GM12878 (cell line): Measurements from ENCODE around the gene CSTPP1. TPM values are rescaled to one million over a fixed set of nuclear protein-coding genes. Genes with fewer than 3 reads are reported as not detected.

Experiments
- ATAC-seq: fragments of 200-7000 bp; cut with Tn5 transposase; 3 replicates; pipeline ENCODE4 v1.9.1; 2020; ENCODE audit warnings: mild to moderate bottlenecking, moderate library complexity
- BruUV-seq: library from RNA; stranded (reverse); fragments of 400-500 nt; replicated peaks from 2 replicates; lab custom pipeline; 2021; lab: Mats Ljungman, UMichigan
- CTCF ChIA-PET: fragments of 300-600 bp; sonication (Branson Sonifier 250); formaldehyde crosslinking; extraction: SDS; loops from one replicate; lab custom pipeline; 2021; ENCODE audit warnings: inconsistent platforms; lab: Yijun Ruan, JAX
- POLR2A ChIA-PET: fragments of 350-600 bp; formaldehyde crosslinking; extraction: SDS; loops from one replicate; lab custom pipeline; 2021; ENCODE audit warnings: inconsistent platforms; lab: Charles Lee
- RAD21 ChIA-PET: fragments of 300-600 bp; sonication (Branson Sonifier 250); formaldehyde crosslinking; loops from one replicate; lab custom pipeline; 2023; ENCODE audit warnings: antibody characterized with exemption; ENCODE audit not compliant: unreplicated experiment; lab: Charles Lee
- SMC1A ChIA-PET: fragments of 300-600 bp; sonication (Branson Sonifier 250); formaldehyde crosslinking; loops from one replicate; lab custom pipeline; 2023; ENCODE audit not compliant: unreplicated experiment, uncharacterized antibody; lab: Charles Lee
- DNase-seq: peaks from one replicate; pipeline ENCODE4 v3.0.0-alpha.2; 2011; ENCODE audit warnings: low read depth, low spot score
- FAIRE-seq: peaks from 3 replicates; lab custom pipeline; 2011; peaks lifted over from hg19 to GRCh38; lab: Jason Lieb, UNC
- H2AFZ ChIP-seq: 2 replicates; pipeline ENCODE4 v1.6.0; 2011; ENCODE audit warnings: low read depth, low read length, control low read depth; ENCODE audit not compliant: control insufficient read depth
- H3K27ac ChIP-seq: 2 replicates; pipeline ENCODE4 v1.5.1; 2011; ENCODE audit warnings: control low read depth; ENCODE audit not compliant: control insufficient read depth, insufficient read depth
- H3K27me3 ChIP-seq, 2 experiments: replicated peaks in 1 of 2; 2 replicates each; pipeline versions ENCODE4 v1.6.0 to v1.6.1; 2011; ENCODE audit warnings: low read length in 1 of 2; ENCODE audit not compliant: control insufficient read depth in 2 of 2, insufficient read depth in 2 of 2
- H3K36me3 ChIP-seq, 2 experiments: 2 replicates each; pipeline ENCODE4 v1.5.1; 2011; ENCODE audit warnings: low read length in 1 of 2; ENCODE audit not compliant: control insufficient read depth in 2 of 2, insufficient read depth in 2 of 2
- H3K4me1 ChIP-seq: 2 replicates; pipeline ENCODE4 v1.6.1; 2011; ENCODE audit warnings: mild to moderate bottlenecking, low read length, moderate library complexity, mixed read lengths; ENCODE audit not compliant: control insufficient read depth, insufficient read depth
- H3K4me2 ChIP-seq: 2 replicates; pipeline ENCODE4 v1.6.0; 2011; ENCODE audit warnings: control low read depth; ENCODE audit not compliant: control insufficient read depth, insufficient read depth
- H3K4me3 ChIP-seq: fragments of 200-600 bp; sonication (generic); 2 replicates; pipeline ENCODE4 v1.5.1; 2016
- H3K79me2 ChIP-seq: 2 replicates; pipeline ENCODE4 v1.6.0; 2011; ENCODE audit warnings: low read length; ENCODE audit not compliant: control insufficient read depth, insufficient read depth
- H3K9ac ChIP-seq: 2 replicates; pipeline ENCODE4 v1.8.0; 2011; ENCODE audit warnings: low read length, control low read depth, mixed read lengths; ENCODE audit not compliant: control insufficient read depth, insufficient read depth
- H3K9me3 ChIP-seq: replicated peaks from 3 replicates; pipeline ENCODE4 v1.5.1; 2011; ENCODE audit warnings: mild to moderate bottlenecking, low read length; ENCODE audit not compliant: control insufficient read depth, insufficient read depth
- H4K20me1 ChIP-seq: 2 replicates; pipeline ENCODE4 v1.6.0; 2011; ENCODE audit not compliant: control insufficient read depth, insufficient read depth
- BCL11A ChIP-seq: IDR thresholded peaks from 2 replicates; pipeline ENCODE4 v1.6.1; 2011; ENCODE audit warnings: low read depth, low read length
- CHD4 ChIP-seq: fragments of 200-600 bp; sonication (generic); IDR thresholded peaks from 2 replicates; pipeline ENCODE4 v1.6.1; 2016; ENCODE audit warnings: mild to moderate bottlenecking
- EP300 ChIP-seq, 2 experiments: fragments of 150-350 bp in 1 of 2; IDR thresholded peaks; 2 replicates each; pipeline ENCODE4 v1.6.1; 2011 to 2012; ENCODE audit warnings: low read depth in 2 of 2, low read length in 2 of 2, borderline replicate concordance in 1 of 2, improper control_type of control experiment in 1 of 2, inconsistent platforms in 1 of 2; ENCODE audit not compliant: control insufficient read depth in 1 of 2
- JUND ChIP-seq: IDR thresholded peaks from 2 replicates; pipeline ENCODE4 v1.6.1; 2012; ENCODE audit warnings: low read depth, mild to moderate bottlenecking, low read length, improper control_type of control experiment, moderate library complexity
- PML ChIP-seq: IDR thresholded peaks from 2 replicates; pipeline ENCODE4 v1.6.1; 2012; ENCODE audit warnings: low read length, inconsistent platforms
- RAD21 ChIP-seq: IDR thresholded peaks from 2 replicates; pipeline ENCODE4 v1.6.1; 2011; ENCODE audit warnings: mild to moderate bottlenecking, low read depth, low read length, moderate library complexity; ENCODE audit not compliant: insufficient read depth
- REST ChIP-seq: IDR thresholded peaks from 2 replicates; pipeline ENCODE4 v1.6.1; 2012; ENCODE audit warnings: mild to moderate bottlenecking, low read depth, low read length
- TARDBP ChIP-seq: IDR thresholded peaks from 2 replicates; pipeline ENCODE4 v1.6.1; 2016; ENCODE audit warnings: borderline replicate concordance
- TCF12 ChIP-seq: IDR thresholded peaks from 2 replicates; pipeline ENCODE4 v1.6.1; 2011; ENCODE audit warnings: low read depth, mild to moderate bottlenecking, low read length
- WGBS: methylation state at CpG from one replicate; pipeline ENCODE4 v1.1.6; 2016; ENCODE audit warnings: low lambda C conversion rate; ENCODE audit not compliant: insufficient replicate concordance, insufficient coverage; ENCODE audit errors: missing lambda C conversion rate; 5-methylcytosine and 5-hydroxymethylcytosine counted together
- in situ Hi-C: fragments of 300-500 bp; cut with MboI; formaldehyde crosslinking; loops from 9 replicates; pipeline ENCODE4 v1.14.3; 2018; ENCODE audit warnings: mixed read lengths
- intact Hi-C: fragments of 100-400 bp; cut with micrococcal nuclease; formaldehyde crosslinking; loops from one replicate; pipeline ENCODE4 v1.14.2; 2022; ENCODE audit not compliant: unreplicated experiment
- polyA plus RNA-seq, 11 experiments: library from polyadenylated mRNA; depleted of rRNA in 4 of 11; unstranded in 6 of 11; stranded (reverse) in 5 of 11; fragments of >200 nt; fragmentation: Nextera tagmentation in 4 of 11; fragmentation: Illumina TruSeq in 1 of 11; extraction: Ambion mirVana in 4 of 11; extraction: Trizol in 1 of 11; gene quantifications; 1 replicate in 1 of 11; 2 replicates in 10 of 11; pipeline versions ENCODE4 v1.2.1 to v1.2.3, GENCODE V29; 2011 to 2016; ENCODE audit warnings: inconsistent platforms in 2 of 11, missing spikeins in 2 of 11, low read depth in 1 of 11
- total RNA-seq, 4 experiments: library from RNA; depleted of rRNA in 3 of 4; stranded (reverse); fragments of >200 nt in 3 of 4; fragmentation: Illumina TruSeq in 1 of 4; extraction: Trizol in 1 of 4; gene quantifications; 2 replicates each; pipeline versions ENCODE4 v1.2.1 to v1.2.3, GENCODE V29; 2013 to 2021
- TF ChIP-seq, protein P1 (sequence below): fragments of 450-650 bp; conservative IDR thresholded peaks from 2 replicates; pipeline ENCODE4 v1.6.1; 2017; ENCODE audit warnings: mild to moderate bottlenecking, moderate library complexity

Gene CSTPP1
- total and polyA plus RNA-seq, 10 of the 15 experiments (the other 5 are each of a cell fraction or from before 2014, with no cell fraction given) = 7.1 to 23.4 (median 17.5) TPM

- POLR2A ChIA-PET = no interaction called here
- 30% methylated on average over 13 of the region's 13 CpGs for WGBS
- Histone ChIP-seq H3K36me3 (no peaks in the 10 kb centered on the region), H3K79me2 (no peaks in the 10 kb centered on the region)
- in situ Hi-C loops = no loop called here
- TF ChIP-seq RAD21 (no peak), BCL11A (0 out of 2 replicates have a peak, but pooled peaks have one; percentile 5)
- TF ChIP-seq, all 136 proteins: peak for 1
- ATAC-seq = no peak
- no peak for DNase-seq
- ChIA-PET RAD21 (no interaction called here), SMC1A (interaction anchor here (1.4 kb wide), 1 partner anchor 246 kb away, joined by 4 read pairs; no protein-coding TSS in a partner anchor), CTCF (interaction anchor here (0.6 to 1.0 kb wide), 2 partner anchors 246 to 525 kb away, joined by 4 read pairs; no protein-coding TSS in a partner anchor)
- H3K27me3 ChIP-seq = no peaks in the 10 kb centered on the region; a peak in 1 of 4 replicates
- no peak overlapping the region for H3K4me3 ChIP-seq
- no peak overlapping the region for H3K4me2 ChIP-seq
- no peaks in the 10 kb centered on the region for H3K4me1 ChIP-seq
- H4K20me1 ChIP-seq = no peaks in the 10 kb centered on the region
- intact Hi-C loops = no loop called here
- no peak overlapping the region for H2AFZ ChIP-seq
- no peaks in the 10 kb centered on the region for H3K9me3 ChIP-seq
- H3K27ac ChIP-seq = no peak overlapping the region
- FAIRE-seq = no peak
- BruUV-seq = no TSS peak
- no peak overlapping the region for H3K9ac ChIP-seq
These were observed 29.9 kb upstream of the CSTPP1 start for GRCh38 chr11:46906609-46907041.

DNA sequence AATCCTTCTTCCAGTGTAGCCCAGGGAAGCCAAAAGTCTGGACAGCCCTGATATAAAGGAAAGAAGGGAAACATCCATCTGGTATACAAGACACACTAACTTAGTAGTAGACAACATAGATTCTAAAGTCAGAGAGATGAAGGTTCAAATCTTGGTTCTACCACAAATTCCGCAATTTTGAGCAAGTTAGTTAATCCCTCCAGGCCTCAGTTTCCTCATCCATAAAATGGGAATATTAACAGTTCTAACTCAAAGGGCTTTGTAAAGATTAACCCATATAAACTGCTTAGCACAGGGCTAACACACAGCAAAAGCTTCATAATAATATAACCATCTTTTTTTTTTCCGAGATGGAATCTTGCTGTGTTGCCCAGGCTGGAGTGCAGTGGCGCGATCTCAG, 29.0 kb upstream of the CSTPP1 start:
- DNase-seq = no peak
- Histone ChIP-seq H3K9me3 (no peaks in the 10 kb centered on the region), H3K4me1 (no peaks in the 10 kb centered on the region), H3K36me3 (no peaks in the 10 kb centered on the region), H3K79me2 (no peaks in the 10 kb centered on the region), H3K9ac (no peak overlapping the region), H3K4me2 (no peak overlapping the region), H3K27me3 (no peaks in the 10 kb centered on the region; a peak in 1 of 4 replicates), H4K20me1 (no peaks in the 10 kb centered on the region), H2AFZ (no peak overlapping the region), H3K4me3 (no peak overlapping the region), H3K27ac (no peak overlapping the region)
- 76% methylated on average over 4 of the region's 4 CpGs for WGBS
- intact Hi-C loops = no loop called here
- RAD21 ChIA-PET = interaction anchor here (0.8 to 1.1 kb wide), 2 partner anchors 17 to 245 kb away, joined by 3 read pairs; no protein-coding TSS in a partner anchor
- ATAC-seq = no peak
- POLR2A ChIA-PET = no interaction called here
- BruUV-seq = no TSS peak
- in situ Hi-C loops = no loop called here
- SMC1A ChIA-PET = interaction anchor here (1.0 kb wide), 1 partner anchor 246 kb away, joined by 4 read pairs; no protein-coding TSS in a partner anchor
- FAIRE-seq = no peak
- CTCF ChIA-PET = no interaction called here
- TF ChIP-seq JUND = no peak
- TF ChIP-seq, protein P1, sequence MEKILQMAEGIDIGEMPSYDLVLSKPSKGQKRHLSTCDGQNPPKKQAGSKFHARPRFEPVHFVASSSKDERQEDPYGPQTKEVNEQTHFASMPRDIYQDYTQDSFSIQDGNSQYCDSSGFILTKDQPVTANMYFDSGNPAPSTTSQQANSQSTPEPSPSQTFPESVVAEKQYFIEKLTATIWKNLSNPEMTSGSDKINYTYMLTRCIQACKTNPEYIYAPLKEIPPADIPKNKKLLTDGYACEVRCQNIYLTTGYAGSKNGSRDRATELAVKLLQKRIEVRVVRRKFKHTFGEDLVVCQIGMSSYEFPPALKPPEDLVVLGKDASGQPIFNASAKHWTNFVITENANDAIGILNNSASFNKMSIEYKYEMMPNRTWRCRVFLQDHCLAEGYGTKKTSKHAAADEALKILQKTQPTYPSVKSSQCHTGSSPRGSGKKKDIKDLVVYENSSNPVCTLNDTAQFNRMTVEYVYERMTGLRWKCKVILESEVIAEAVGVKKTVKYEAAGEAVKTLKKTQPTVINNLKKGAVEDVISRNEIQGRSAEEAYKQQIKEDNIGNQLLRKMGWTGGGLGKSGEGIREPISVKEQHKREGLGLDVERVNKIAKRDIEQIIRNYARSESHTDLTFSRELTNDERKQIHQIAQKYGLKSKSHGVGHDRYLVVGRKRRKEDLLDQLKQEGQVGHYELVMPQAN = no peak
- TF ChIP-seq REST = no peak
- no peak for TF ChIP-seq EP300 (IDR thresholded peaks at IDR 0.05; ENCODE audit: borderline replicate concordance in 1 of 2, control insufficient read depth in 1 of 2, low read depth in 2 of 2, low read length in 2 of 2)
- TF ChIP-seq TCF12 = no peak
- TF ChIP-seq PML = no peak
- TF ChIP-seq TARDBP = no peak
- TF ChIP-seq CHD4 = no peak
